Measurements from ENCODE around the gene SLC35D1. TPM values are rescaled to one million over a fixed set of nuclear protein-coding genes. Genes with fewer than 3 reads are reported as not detected.

Gene SLC35D1
- total RNA-seq, 1 donor from 2014 or later, result 3.7 TPM

GRCh38 chr1:66993076-66993475 lies 60.9 kb downstream of the SLC35D1 start:
- intact Hi-C loops (cut with DNase I), result loop anchor here (10.0 kb wide), 1 partner anchor 228 kb away; no protein-coding TSS in a partner anchor
- Histone ChIP-seq H3K27ac (no peak overlapping the region), H3K4me3 (no peak overlapping the region), H3K9me3 (no peaks in the 10 kb centered on the region), H3K36me3 (peaks cover 8 to 39% of the 10 kb centered on the region in 2 donors), H3K27me3 (no peaks in the 10 kb centered on the region), H3K4me1 (peaks cover 0 to 3% of the 10 kb centered on the region in 2 donors)
- TF ChIP-seq CTCF (IDR thresholded peaks at IDR 0.05), result no peak
- no peak for DNase-seq (ENCODE audit: low spot score in 2 of 2)

- Histone ChIP-seq H3K27me3 (no peaks in the 10 kb centered on the region), H3K4me1 (peaks cover 0 to 3% of the 10 kb centered on the region in 2 donors), H3K36me3 (peaks cover 19 to 66% of the 10 kb centered on the region in 2 donors), H3K9me3 (no peaks in the 10 kb centered on the region), H3K27ac (no peak overlapping the region), H3K4me3 (no peak overlapping the region)
- TF ChIP-seq CTCF (IDR thresholded peaks at IDR 0.05), result no peak
- DNase-seq (ENCODE audit: low spot score in 2 of 2), result no peak
- intact Hi-C loops (cut with DNase I), result no loop called here
These were observed 68.1 kb downstream of the SLC35D1 start for GRCh38 chr1:66985835-66986234.

GRCh38 chr1:66984491-66984890 lies 69.5 kb downstream of the SLC35D1 start:
- Histone ChIP-seq H3K4me3 (no peak overlapping the region), H3K27ac (no peak overlapping the region), H3K27me3 (no peaks in the 10 kb centered on the region), H3K9me3 (no peaks in the 10 kb centered on the region), H3K36me3 (peaks cover 26 to 60% of the 10 kb centered on the region in 2 donors), H3K4me1 (peaks cover 0 to 3% of the 10 kb centered on the region in 2 donors)
- no peak for TF ChIP-seq CTCF (IDR thresholded peaks at IDR 0.05)
- intact Hi-C loops (cut with DNase I), result no loop called here
- DNase-seq (ENCODE audit: low spot score in 2 of 2), result no peak

GRCh38 chr1:66982561-66983260 lies 71.2 kb downstream of the SLC35D1 start:
- H3K27ac ChIP-seq, result no peak overlapping the region
- H3K4me1 ChIP-seq, result peaks cover 0 to 3% of the 10 kb centered on the region in 2 donors
- no peak for TF ChIP-seq CTCF (IDR thresholded peaks at IDR 0.05)
- H3K27me3 ChIP-seq, result no peaks in the 10 kb centered on the region
- H3K36me3 ChIP-seq, result peaks cover 41 to 61% of the 10 kb centered on the region in 2 donors
- no peak for DNase-seq (ENCODE audit: low spot score in 2 of 2)
- H3K4me3 ChIP-seq, result no peak overlapping the region
- intact Hi-C loops (cut with DNase I), result no loop called here
- H3K9me3 ChIP-seq, result no peaks in the 10 kb centered on the region

- DNase-seq (ENCODE audit: low spot score in 2 of 2), result no peak
- H3K4me3 ChIP-seq, result peak overlapping the region; percentile 35 to 54
- no peaks in the 10 kb centered on the region for H3K27me3 ChIP-seq
- no peaks in the 10 kb centered on the region for H3K9me3 ChIP-seq
- H3K36me3 ChIP-seq, result peaks cover 48 to 70% of the 10 kb centered on the region in 2 donors
- peaks cover 0 to 3% of the 10 kb centered on the region in 2 donors for H3K4me1 ChIP-seq
- intact Hi-C loops (cut with DNase I), result no loop called here
- no peak for TF ChIP-seq CTCF (IDR thresholded peaks at IDR 0.05)
- H3K27ac ChIP-seq, result peak overlapping the region; percentile 50 to 59
These were observed 72.3 kb downstream of the SLC35D1 start for GRCh38 chr1:66981679-66982078.

Data from ascending aorta (tissue), 2 donors.